GM12892 (cell line): Measurements from ENCODE around the gene PRAME.

Experiments
- POLR2A ChIP-seq: IDR thresholded peaks from 2 replicates; pipeline ENCODE4 v1.6.1; 2011; ENCODE audit warnings: low read depth, low read length, control low read depth
- POLR2AphosphoS5 ChIP-seq: IDR thresholded peaks from 2 replicates; pipeline ENCODE4 v1.6.1; 2011; ENCODE audit warnings: low read depth, low read length, control low read depth
- TAF1 ChIP-seq: IDR thresholded peaks from 2 replicates; pipeline ENCODE4 v1.6.1; 2011; ENCODE audit warnings: low read depth, mild to moderate bottlenecking, control low read depth, low read length, borderline replicate concordance

DNA sequence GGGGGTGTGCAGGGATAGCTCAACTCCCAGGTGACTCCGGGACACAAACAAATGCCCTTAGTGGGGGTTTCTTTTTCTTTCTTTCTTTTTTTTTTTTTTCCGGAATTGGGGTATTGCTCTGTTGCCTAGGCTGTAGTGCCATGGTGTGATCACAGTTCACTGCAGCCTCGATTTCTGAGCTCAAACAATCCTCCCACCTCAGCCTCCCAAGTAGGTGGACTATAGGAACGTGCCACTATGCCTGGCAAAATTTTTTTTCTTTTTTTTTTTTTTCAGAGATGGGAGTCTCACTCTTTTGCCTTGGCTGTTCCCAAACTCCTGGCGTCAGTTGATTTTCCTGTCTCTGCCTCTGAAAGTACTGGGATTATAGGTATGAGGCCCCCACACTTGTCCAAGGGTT lies 25.2 kb downstream of the PRAME start:
- no peak for TF ChIP-seq POLR2A
- TF ChIP-seq POLR2AphosphoS5, result no peak
- no peak for TF ChIP-seq TAF1
